ENCODE measurements around the gene TTF1.

- TF ChIP-seq, protein P1, sequence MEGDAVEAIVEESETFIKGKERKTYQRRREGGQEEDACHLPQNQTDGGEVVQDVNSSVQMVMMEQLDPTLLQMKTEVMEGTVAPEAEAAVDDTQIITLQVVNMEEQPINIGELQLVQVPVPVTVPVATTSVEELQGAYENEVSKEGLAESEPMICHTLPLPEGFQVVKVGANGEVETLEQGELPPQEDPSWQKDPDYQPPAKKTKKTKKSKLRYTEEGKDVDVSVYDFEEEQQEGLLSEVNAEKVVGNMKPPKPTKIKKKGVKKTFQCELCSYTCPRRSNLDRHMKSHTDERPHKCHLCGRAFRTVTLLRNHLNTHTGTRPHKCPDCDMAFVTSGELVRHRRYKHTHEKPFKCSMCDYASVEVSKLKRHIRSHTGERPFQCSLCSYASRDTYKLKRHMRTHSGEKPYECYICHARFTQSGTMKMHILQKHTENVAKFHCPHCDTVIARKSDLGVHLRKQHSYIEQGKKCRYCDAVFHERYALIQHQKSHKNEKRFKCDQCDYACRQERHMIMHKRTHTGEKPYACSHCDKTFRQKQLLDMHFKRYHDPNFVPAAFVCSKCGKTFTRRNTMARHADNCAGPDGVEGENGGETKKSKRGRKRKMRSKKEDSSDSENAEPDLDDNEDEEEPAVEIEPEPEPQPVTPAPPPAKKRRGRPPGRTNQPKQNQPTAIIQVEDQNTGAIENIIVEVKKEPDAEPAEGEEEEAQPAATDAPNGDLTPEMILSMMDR (IDR thresholded peaks at IDR 0.05), result no peak
- TF ChIP-seq RCOR1 (IDR thresholded peaks at IDR 0.05; ENCODE audit: low read length), result no peak
- TF ChIP-seq RAD21 (IDR thresholded peaks at IDR 0.05; ENCODE audit: low read length), result no peak
- TF ChIP-seq RFX5 (IDR thresholded peaks at IDR 0.05; ENCODE audit: low read length), result no peak
- no peak for TF ChIP-seq EP300 (IDR thresholded peaks at IDR 0.05; ENCODE audit: borderline replicate concordance in 1 of 2, low read depth in 1 of 2, low read length in 1 of 2)
- TF ChIP-seq NFIC (IDR thresholded peaks at IDR 0.05; ENCODE audit: borderline replicate concordance), result no peak
- no peak for TF ChIP-seq TAF1 (IDR thresholded peaks at IDR 0.05; ENCODE audit: borderline replicate concordance, low read depth, low read length)
- TF ChIP-seq EZH2phosphoT487 (IDR thresholded peaks at IDR 0.05; ENCODE audit: borderline replicate concordance, low read depth), result no peak
Measured at GRCh38 chr9:132430998-132431397, 24.4 kb upstream of the TTF1 start.

All from SK-N-SH (cell line).